RWPE2 (cell line): ENCODE results near the gene RPAP2.

Source experiments
- ATAC-seq: fragments of 200-7000 bp; cut with Tn5 transposase; 3 replicates; pipeline ENCODE4 v1.9.1; 2021; ENCODE audit warnings: low read depth
- DNase-seq: peaks from one replicate; pipeline ENCODE4 v3.0.0-alpha.2; 2020; ENCODE audit warnings: low spot score
- H3K27ac ChIP-seq: fragments of 450-650 bp; 2 replicates; pipeline ENCODE4 v1.5.1; 2017; ENCODE audit warnings: mild to moderate bottlenecking; ENCODE audit not compliant: poor library complexity, severe bottlenecking
- H3K27me3 ChIP-seq: fragments of 250-450 bp; sonication (Bioruptor Pico); 2 replicates; pipeline ENCODE4 v1.5.1; 2021; ENCODE audit warnings: mild to moderate bottlenecking, moderate library complexity; ENCODE audit not compliant: insufficient read depth, poor library complexity, severe bottlenecking
- H3K36me3 ChIP-seq: fragments of 250-450 bp; sonication (Bioruptor Pico); 2 replicates; pipeline ENCODE4 v1.5.1; 2020; ENCODE audit warnings: low read depth, mild to moderate bottlenecking, moderate library complexity
- H3K4me1 ChIP-seq: fragments of 250-450 bp; sonication (Bioruptor Pico); 2 replicates; pipeline ENCODE4 v1.5.1; 2021; ENCODE audit warnings: mild to moderate bottlenecking, moderate library complexity; ENCODE audit not compliant: insufficient read depth, poor library complexity, severe bottlenecking
- H3K4me3 ChIP-seq: fragments of 250-450 bp; sonication (Bioruptor Pico); 2 replicates; pipeline ENCODE4 v1.5.1; 2021; ENCODE audit warnings: mild to moderate bottlenecking, moderate library complexity; ENCODE audit not compliant: severe bottlenecking
- H3K9me3 ChIP-seq: fragments of 250-450 bp; sonication (Bioruptor Pico); 2 replicates; pipeline ENCODE4 v1.5.1; 2021; ENCODE audit warnings: mild to moderate bottlenecking, moderate library complexity; ENCODE audit not compliant: severe bottlenecking
- TF ChIP-seq, protein P1 (sequence below): fragments of 450-650 bp; IDR thresholded peaks from one replicate; pipeline ENCODE4 v1.5.1; 2017; ENCODE audit warnings: mild to moderate bottlenecking, moderate library complexity; ENCODE audit not compliant: poor library complexity, severe bottlenecking

The RPAP2 gene

DNA sequence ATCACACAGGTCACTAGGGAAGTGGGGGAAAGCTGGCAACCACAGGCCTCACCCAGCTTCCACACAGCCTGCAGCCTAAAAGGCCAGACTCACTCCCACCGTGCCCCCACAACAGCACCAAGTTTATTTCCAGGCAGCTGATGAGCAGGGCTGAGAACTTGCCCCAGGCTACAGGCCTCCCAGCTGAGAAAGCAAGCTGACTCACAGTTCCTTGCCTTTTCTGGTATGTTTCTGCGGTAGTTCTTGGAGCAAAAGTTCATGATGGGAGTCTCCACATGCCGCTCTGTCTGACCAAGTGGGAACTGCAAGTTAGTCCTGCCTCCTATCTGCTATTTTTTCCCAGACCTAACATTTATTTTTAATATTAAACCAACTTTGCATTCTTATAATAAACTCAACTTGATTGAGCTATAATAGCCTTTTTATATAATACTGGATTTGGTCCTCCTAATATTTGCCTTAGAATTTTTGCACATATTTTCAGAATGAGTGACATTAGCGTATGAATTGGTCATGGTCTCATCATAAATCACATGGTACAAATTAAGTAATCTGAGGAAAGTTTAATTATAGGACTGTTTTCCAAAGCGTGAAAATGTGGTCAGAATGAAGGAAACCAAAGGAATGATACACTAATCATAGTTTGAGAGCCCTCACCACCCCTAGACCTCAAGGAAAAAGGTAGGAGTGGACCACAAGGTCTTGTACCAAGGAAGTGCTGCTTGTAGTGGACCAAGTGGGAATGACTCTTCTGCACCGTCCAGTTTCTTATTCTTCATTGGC lies 30.7 kb downstream of the RPAP2 start:
- Histone ChIP-seq H3K9me3 (peaks cover 7% of the 10 kb centered on the region), H3K36me3 (peaks cover 59% of the 10 kb centered on the region), H3K4me1 (peaks cover 12% of the 10 kb centered on the region), H3K27ac (peak overlapping the region; percentile 38), H3K4me3 (no peak overlapping the region), H3K27me3 (no peaks in the 10 kb centered on the region)
- DNase-seq (peak; percentile 81), ATAC-seq (peak; percentile 91)
- TF ChIP-seq, protein P1, sequence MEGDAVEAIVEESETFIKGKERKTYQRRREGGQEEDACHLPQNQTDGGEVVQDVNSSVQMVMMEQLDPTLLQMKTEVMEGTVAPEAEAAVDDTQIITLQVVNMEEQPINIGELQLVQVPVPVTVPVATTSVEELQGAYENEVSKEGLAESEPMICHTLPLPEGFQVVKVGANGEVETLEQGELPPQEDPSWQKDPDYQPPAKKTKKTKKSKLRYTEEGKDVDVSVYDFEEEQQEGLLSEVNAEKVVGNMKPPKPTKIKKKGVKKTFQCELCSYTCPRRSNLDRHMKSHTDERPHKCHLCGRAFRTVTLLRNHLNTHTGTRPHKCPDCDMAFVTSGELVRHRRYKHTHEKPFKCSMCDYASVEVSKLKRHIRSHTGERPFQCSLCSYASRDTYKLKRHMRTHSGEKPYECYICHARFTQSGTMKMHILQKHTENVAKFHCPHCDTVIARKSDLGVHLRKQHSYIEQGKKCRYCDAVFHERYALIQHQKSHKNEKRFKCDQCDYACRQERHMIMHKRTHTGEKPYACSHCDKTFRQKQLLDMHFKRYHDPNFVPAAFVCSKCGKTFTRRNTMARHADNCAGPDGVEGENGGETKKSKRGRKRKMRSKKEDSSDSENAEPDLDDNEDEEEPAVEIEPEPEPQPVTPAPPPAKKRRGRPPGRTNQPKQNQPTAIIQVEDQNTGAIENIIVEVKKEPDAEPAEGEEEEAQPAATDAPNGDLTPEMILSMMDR: peak; percentile 10

DNA sequence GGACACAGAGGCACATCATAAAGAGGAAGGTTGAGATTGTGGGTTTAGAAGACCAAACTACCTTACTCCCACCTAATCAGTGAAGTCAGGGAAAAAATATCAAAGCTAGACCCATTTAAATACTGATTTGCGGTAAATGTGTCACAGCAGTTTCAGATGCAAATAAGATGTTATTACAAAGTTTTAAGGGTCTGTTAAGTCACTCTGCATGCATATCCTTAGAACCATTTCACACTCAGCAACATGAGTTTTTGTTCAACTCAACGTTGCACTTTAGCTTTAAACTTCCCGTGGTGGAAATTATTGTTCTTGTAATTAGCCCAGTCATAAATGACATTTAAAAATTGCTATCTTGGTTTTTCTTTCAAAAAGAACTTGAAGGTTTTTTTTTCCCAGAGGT lies 34.8 kb downstream of the RPAP2 start:
- Histone ChIP-seq H3K9me3 (peaks cover 2% of the 10 kb centered on the region), H3K27ac (no peak overlapping the region), H3K4me1 (peaks cover 12% of the 10 kb centered on the region), H3K27me3 (no peaks in the 10 kb centered on the region), H3K4me3 (no peak overlapping the region), H3K36me3 (peaks cover 53% of the 10 kb centered on the region)
- ATAC-seq: no peak
- TF ChIP-seq, protein P1: no peak
- DNase-seq: no peak

GRCh38 chr1:92340154-92340553 lies 41.3 kb downstream of the RPAP2 start:
- H3K27ac ChIP-seq: no peak overlapping the region
- no peaks in the 10 kb centered on the region for H3K27me3 ChIP-seq
- H3K4me1 ChIP-seq: no peaks in the 10 kb centered on the region
- H3K4me3 ChIP-seq: no peak overlapping the region
- no peaks in the 10 kb centered on the region for H3K9me3 ChIP-seq
- DNase-seq (no peak), ATAC-seq (no peak)
- TF ChIP-seq, protein P1: no peak
- H3K36me3 ChIP-seq: peaks cover 38% of the 10 kb centered on the region

DNA sequence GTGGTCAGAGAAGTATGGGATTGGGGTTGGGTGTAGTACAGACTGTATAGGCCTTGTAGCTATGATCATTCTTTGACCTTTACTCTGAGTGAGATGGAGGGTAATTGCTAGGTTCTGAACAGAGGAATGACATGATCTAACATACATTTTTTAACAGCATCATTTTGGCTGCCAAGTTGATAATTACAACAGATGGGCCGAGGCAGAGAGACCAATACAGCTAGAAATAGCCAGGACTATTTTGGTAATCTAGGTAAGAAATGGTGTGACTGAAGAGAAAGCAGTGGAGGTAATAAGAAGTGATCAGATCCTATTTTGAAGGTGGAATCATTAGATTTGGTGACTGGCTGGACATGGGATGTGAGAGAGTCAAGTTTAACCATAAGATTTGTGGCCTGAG lies 43.5 kb downstream of the RPAP2 start:
- TF ChIP-seq, protein P1: no peak
- Histone ChIP-seq H3K27me3 (no peaks in the 10 kb centered on the region), H3K9me3 (no peaks in the 10 kb centered on the region), H3K4me3 (no peak overlapping the region), H3K27ac (no peak overlapping the region), H3K4me1 (no peaks in the 10 kb centered on the region), H3K36me3 (peaks cover 41% of the 10 kb centered on the region)
- ATAC-seq (no peak), DNase-seq (no peak)

DNA sequence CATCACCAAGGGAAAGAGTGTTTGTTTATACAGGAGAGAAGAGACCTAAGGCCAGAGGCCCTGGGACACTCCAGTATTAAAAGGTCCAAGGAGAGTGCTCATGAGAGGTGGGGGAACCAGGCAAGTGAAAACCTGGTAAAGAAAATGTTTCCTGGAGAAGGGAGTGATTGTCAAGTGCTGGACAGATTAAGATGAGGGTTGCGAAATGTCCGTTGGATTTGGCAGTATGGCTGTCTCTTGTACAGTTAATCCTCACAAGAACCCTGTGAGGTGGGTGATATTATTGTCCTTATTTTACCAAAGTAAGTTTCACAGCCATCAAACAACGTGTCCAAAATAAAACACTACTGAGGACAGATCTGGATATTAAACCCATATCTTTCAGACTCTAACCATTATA lies 44.2 kb downstream of the RPAP2 start:
- Histone ChIP-seq H3K4me1 (no peaks in the 10 kb centered on the region), H3K4me3 (no peak overlapping the region), H3K9me3 (no peaks in the 10 kb centered on the region), H3K36me3 (peaks cover 37% of the 10 kb centered on the region), H3K27me3 (no peaks in the 10 kb centered on the region), H3K27ac (no peak overlapping the region)
- TF ChIP-seq, protein P1: no peak
- no peak for ATAC-seq
- no peak for DNase-seq
